ENCODE data around the gene CLCN7. TPM values are rescaled to one million over a fixed set of nuclear protein-coding genes. Genes with fewer than 3 reads are reported as not detected.

Gene CLCN7
- total and polyA plus RNA-seq, 2 of the 13 experiments (the other 11 are each of a cell fraction or from before 2014, with no cell fraction given) = 24.6 to 25.1 TPM

DNA sequence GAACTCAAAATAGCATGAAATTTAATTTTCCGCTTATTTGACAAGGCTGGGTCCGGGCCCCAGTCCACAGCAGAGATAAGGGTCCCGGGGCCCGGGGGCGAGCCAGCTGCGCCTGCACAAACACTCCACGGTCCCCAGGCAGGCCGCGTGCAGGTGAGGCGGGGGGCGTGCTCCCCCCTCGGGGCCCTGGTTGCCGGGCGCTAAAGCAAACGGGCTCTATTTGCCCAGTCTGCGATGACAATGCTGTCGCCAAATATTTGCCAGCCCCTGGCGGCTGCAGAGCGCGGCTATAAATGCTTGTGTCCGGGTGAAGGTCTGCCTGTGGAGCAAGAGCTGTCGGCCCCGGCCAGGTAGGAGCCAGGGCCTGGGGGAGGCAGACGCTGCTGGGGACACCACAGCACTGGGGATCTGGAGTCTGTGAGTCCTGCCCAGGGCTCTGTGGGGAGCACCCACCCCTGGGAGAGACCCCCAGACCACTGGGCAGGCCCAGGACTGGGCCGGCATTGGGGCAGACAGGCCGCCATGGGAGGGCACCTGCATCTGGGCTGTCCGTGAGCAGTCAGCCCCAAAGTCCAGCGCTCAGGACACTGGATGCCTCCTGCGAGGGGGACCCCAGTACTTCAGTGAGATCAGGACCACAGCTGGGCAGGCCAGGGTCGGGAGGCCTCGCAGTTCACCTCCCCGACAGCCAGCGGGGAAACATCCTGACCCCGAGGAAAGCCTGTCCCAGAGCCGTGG is 43.9 kb downstream of the CLCN7 start, which contains the start of gene PERCC1 (continued):
- TF ChIP-seq, protein P1, sequence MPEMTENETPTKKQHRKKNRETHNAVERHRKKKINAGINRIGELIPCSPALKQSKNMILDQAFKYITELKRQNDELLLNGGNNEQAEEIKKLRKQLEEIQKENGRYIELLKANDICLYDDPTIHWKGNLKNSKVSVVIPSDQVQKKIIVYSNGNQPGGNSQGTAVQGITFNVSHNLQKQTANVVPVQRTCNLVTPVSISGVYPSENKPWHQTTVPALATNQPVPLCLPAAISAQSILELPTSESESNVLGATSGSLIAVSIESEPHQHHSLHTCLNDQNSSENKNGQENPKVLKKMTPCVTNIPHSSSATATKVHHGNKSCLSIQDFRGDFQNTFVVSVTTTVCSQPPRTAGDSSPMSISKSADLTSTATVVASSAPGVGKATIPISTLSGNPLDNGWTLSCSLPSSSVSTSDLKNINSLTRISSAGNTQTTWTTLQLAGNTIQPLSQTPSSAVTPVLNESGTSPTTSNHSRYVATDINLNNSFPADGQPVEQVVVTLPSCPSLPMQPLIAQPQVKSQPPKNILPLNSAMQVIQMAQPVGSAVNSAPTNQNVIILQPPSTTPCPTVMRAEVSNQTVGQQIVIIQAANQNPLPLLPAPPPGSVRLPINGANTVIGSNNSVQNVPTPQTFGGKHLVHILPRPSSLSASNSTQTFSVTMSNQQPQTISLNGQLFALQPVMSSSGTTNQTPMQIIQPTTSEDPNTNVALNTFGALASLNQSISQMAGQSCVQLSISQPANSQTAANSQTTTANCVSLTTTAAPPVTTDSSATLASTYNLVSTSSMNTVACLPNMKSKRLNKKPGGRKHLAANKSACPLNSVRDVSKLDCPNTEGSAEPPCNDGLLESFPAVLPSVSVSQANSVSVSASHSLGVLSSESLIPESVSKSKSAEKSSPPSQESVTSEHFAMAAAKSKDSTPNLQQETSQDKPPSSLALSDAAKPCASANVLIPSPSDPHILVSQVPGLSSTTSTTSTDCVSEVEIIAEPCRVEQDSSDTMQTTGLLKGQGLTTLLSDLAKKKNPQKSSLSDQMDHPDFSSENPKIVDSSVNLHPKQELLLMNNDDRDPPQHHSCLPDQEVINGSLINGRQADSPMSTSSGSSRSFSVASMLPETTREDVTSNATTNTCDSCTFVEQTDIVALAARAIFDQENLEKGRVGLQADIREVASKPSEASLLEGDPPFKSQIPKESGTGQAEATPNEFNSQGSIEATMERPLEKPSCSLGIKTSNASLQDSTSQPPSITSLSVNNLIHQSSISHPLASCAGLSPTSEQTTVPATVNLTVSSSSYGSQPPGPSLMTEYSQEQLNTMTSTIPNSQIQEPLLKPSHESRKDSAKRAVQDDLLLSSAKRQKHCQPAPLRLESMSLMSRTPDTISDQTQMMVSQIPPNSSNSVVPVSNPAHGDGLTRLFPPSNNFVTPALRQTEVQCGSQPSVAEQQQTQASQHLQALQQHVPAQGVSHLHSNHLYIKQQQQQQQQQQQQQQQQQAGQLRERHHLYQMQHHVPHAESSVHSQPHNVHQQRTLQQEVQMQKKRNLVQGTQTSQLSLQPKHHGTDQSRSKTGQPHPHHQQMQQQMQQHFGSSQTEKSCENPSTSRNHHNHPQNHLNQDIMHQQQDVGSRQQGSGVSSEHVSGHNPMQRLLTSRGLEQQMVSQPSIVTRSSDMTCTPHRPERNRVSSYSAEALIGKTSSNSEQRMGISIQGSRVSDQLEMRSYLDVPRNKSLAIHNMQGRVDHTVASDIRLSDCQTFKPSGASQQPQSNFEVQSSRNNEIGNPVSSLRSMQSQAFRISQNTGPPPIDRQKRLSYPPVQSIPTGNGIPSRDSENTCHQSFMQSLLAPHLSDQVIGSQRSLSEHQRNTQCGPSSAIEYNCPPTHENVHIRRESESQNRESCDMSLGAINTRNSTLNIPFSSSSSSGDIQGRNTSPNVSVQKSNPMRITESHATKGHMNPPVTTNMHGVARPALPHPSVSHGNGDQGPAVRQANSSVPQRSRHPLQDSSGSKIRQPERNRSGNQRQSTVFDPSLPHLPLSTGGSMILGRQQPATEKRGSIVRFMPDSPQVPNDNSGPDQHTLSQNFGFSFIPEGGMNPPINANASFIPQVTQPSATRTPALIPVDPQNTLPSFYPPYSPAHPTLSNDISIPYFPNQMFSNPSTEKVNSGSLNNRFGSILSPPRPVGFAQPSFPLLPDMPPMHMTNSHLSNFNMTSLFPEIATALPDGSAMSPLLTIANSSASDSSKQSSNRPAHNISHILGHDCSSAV (CRISPR knock-in tag; IDR thresholded peaks at IDR 0.05; ENCODE audit: borderline replicate concordance) = no peak
- TF ChIP-seq SNRNP70 (IDR thresholded peaks at IDR 0.05; ENCODE audit: low read depth, low read length) (no peak), SOX13 (IDR thresholded peaks at IDR 0.05) (peak; percentile 86; the same call in 1 of the 2 replicates), SOX13 (CRISPR knock-in tag; conservative IDR thresholded peaks at IDR 0.05 in 1 of 2, IDR thresholded peaks at IDR 0.05 in 1 of 2) (peak in 1 of 2 experiments; percentile 98; a peak in 2 of 4 replicates), FOXK1 (CRISPR knock-in tag; IDR thresholded peaks at IDR 0.05; ENCODE audit: borderline replicate concordance, low read depth) (0 out of 2 replicates have a peak, but pooled peaks have one; percentile 21), DNMT1 (CRISPR knock-in tag; IDR thresholded peaks at IDR 0.05) (no peak), PHF5A (CRISPR knock-in tag; IDR thresholded peaks at IDR 0.05; ENCODE audit: low read depth, unreplicated experiment) (no peak), CCDC6 (CRISPR knock-in tag; IDR thresholded peaks at IDR 0.05) (no peak; the same call in 1 of the 2 replicates), MXI1 (IDR thresholded peaks at IDR 0.05; ENCODE audit: borderline replicate concordance, low read depth, low read length) (no peak), ZNF253 (CRISPR knock-in tag; IDR thresholded peaks at IDR 0.05; ENCODE audit: borderline replicate concordance) (no peak), REPIN1 (CRISPR knock-in tag; IDR thresholded peaks at IDR 0.05; ENCODE audit: borderline replicate concordance, low read depth) (peak; percentile 78; the same call in 1 of the 2 replicates), ZNF205 (CRISPR knock-in tag; IDR thresholded peaks at IDR 0.05) (peak; percentile 68; the same call in 1 of the 2 replicates), KLF13 (CRISPR knock-in tag; IDR thresholded peaks at IDR 0.05) (no peak), ARNT (IDR thresholded peaks at IDR 0.05) (no peak)
- TF ChIP-seq, protein P2, sequence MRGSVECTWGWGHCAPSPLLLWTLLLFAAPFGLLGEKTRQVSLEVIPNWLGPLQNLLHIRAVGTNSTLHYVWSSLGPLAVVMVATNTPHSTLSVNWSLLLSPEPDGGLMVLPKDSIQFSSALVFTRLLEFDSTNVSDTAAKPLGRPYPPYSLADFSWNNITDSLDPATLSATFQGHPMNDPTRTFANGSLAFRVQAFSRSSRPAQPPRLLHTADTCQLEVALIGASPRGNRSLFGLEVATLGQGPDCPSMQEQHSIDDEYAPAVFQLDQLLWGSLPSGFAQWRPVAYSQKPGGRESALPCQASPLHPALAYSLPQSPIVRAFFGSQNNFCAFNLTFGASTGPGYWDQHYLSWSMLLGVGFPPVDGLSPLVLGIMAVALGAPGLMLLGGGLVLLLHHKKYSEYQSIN (CRISPR knock-in tag; IDR thresholded peaks at IDR 0.05; ENCODE audit: borderline replicate concordance) = no peak
- TF ChIP-seq, protein P3, sequence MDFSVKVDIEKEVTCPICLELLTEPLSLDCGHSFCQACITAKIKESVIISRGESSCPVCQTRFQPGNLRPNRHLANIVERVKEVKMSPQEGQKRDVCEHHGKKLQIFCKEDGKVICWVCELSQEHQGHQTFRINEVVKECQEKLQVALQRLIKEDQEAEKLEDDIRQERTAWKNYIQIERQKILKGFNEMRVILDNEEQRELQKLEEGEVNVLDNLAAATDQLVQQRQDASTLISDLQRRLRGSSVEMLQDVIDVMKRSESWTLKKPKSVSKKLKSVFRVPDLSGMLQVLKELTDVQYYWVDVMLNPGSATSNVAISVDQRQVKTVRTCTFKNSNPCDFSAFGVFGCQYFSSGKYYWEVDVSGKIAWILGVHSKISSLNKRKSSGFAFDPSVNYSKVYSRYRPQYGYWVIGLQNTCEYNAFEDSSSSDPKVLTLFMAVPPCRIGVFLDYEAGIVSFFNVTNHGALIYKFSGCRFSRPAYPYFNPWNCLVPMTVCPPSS (IDR thresholded peaks at IDR 0.05) = no peak
- TF ChIP-seq, protein P4, sequence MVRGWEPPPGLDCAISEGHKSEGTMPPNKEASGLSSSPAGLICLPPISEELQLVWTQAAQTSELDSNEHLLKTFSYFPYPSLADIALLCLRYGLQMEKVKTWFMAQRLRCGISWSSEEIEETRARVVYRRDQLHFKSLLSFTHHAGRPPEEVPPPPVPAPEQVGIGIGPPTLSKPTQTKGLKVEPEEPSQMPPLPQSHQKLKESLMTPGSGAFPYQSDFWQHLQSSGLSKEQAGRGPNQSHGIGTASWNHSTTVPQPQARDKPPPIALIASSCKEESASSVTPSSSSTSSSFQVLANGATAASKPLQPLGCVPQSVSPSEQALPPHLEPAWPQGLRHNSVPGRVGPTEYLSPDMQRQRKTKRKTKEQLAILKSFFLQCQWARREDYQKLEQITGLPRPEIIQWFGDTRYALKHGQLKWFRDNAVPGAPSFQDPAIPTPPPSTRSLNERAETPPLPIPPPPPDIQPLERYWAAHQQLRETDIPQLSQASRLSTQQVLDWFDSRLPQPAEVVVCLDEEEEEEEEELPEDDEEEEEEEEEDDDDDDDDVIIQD (CRISPR knock-in tag; IDR thresholded peaks at IDR 0.05; ENCODE audit: low read depth) = no peak
